Measurements from ENCODE around the gene TIMM44.
A peak's percentile ranks its signal among the peaks of the same experiment; 100 is the strongest.

TIMM44 gene

DNA sequence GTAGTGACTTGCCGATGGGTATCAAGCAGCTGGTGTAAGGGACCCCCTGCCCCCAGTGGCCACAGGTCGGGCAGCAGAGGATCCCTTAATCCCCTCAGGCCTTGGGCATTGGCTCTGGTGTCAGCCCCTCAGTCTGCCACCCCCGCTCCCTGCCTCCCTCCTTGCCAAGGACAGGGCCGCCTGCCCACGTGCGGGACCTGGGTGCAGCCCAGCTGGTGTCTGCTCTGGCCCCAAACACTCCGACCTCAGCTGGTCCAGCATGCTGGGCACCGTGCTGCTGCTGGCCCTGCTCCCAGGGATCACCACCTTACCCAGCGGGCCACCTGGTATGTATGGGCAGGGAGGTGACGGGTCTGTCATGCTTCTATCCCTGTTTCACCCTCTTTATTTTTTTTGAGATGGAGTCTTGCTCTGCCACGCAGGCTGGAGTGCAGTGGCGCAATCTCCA lies 28.8 kb downstream of the TIMM44 start, which contains the start of gene TGFBR3L:
Gene TGFBR3L (plus strand): TSS at position 233 of the 448 bp plus-strand sequence.
- no peak for DNase-seq (ENCODE audit: low read depth in 2 of 2)

DNA sequence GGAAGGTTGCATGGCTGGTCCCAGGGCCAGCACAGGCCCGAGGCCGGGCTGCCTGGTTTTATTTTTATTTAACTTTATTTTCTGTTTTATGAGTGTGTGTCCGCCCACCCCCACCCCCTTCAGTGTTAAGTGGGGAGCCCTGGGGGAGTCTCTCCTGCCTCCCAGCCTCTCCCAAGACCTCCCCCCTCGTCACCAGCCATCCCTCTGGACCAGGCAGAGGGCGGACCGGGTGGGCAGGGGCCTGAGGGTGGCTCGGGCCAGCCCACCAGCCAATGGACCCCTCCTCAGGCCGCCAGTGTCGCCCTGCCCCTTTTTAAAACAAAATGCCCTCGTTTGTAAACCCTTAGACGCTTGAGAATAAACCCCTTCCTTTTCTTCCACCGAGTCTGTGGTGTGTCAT lies 29.4 kb downstream of the TIMM44 start:
- no peak for DNase-seq (ENCODE audit: low read depth in 2 of 2)

DNA sequence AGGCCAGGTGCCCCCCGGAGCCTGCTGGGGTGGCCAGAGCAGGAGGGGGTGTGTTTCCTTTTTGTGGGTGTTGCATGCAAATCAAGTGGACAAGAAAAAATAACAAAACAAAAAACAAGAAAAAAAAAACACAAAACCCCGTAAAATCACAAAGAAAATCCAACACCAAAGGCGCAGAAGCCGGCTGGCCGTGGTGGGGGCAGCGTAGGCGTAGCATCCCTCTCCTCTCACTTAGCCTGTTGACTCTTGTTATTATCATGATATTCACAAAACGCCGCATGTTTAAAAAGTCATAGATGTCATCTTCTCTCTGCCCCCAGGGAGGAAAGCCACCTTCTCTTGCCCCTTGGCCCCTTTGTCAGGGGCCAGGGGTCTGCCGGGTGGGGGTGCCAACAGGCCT lies 29.8 kb downstream of the TIMM44 start:
- DNase-seq (ENCODE audit: low read depth in 2 of 2): no peak

DNA sequence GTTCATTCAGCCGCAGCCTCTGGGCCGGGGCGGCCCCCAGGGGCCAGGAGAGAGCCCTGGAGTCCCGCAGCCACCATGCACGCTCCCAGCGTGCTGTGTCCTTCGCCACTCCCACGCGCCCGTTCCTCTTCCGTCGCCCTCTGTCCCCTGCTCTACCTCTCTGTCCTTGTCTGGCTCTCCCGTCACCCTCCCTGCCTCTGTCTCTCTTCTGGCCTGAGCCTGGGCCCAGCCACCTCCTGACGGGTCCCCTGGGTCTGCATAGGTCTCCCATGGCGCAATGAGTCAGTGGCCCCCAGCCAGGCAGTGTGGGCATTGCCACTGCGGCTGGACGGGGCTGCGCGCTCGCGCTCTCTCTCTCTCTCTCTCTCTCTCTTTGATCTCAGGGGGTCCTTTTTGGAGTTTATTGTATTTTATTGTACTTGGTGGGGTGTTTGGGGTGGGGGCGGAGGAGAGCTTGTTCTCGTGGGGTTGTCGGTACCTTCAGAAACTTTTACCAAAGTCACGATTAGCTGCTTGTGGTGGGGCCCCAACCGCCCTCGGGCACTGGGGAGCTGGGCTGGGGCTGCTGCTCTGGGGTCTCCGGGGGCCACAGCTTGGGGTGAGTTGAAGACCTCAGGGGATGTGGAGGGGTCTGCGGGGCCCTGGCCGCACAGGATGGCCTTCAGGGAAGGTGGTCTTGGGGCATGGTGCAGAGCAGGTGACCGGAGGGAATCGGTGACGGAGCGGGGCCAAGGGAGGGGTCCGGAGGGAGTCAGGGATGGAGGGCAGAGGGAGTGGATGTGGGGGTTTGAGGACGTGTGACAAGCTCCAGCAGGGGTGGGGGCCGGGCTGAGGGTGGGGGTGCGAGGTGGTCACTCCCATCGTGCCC lies 30.5 kb downstream of the TIMM44 start:
- DNase-seq (ENCODE audit: low read depth in 2 of 2): no peak

DNA sequence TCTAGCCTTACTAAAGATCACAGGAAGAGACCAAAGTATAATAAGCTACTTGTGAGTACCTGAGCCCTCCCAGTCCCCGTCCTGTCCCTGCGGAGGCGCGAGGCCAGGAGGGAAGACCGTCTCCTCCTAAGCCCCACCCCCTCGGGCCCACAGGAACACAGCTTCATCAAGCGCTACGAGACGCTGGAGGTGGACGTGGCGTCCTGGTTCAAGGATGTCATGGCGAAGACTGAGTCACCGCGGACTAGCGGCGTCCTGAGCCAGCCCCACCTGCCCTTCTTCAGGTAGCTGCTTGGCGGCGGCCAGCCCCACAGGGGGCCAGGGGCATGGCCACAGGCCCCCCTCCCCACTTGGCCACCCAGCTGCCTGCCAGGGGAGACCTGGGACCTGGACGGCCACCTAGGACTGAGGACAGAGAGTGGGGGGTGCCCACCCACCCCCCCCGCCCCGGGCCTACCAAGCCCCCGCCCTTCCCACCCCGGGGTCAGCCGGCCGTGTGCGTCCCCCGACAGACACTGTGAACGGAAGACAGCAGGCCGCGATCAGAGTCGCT lies 31.2 kb downstream of the TIMM44 start:
- DNase-seq (ENCODE audit: low read depth in 2 of 2): no peak

DNA sequence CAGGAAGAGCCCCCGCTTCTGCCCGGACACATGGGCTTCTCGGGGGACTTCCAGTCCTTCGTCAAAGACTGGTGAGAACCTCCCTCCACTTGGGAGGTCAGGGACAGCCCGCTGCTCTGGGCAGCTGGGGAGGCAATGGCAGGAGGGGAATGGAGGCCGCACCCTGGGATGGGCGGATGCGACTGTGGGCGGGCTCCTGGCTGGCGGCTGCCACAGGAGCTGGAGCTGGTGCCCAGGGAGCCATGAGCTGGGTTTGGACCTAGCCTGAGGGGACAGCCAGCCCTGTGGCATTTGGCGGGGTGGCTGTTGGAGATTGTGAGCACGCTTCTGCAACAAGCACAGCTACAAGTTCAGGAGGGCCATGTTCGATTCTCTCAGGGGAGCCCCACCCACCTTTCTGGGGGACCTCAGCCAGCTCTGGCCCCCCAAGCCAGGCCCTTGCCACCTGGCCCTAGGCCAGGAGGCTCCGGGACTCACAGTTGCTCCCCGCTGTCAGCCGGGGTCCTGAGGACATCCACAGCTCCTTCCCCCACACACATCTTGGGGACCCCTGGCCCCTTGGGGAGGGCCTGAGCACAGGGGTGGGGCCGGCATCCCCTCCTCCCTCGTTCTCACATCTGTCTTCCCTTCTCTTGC lies 31.8 kb downstream of the TIMM44 start:
- no peak for DNase-seq (ENCODE audit: low read depth in 2 of 2)

DNA sequence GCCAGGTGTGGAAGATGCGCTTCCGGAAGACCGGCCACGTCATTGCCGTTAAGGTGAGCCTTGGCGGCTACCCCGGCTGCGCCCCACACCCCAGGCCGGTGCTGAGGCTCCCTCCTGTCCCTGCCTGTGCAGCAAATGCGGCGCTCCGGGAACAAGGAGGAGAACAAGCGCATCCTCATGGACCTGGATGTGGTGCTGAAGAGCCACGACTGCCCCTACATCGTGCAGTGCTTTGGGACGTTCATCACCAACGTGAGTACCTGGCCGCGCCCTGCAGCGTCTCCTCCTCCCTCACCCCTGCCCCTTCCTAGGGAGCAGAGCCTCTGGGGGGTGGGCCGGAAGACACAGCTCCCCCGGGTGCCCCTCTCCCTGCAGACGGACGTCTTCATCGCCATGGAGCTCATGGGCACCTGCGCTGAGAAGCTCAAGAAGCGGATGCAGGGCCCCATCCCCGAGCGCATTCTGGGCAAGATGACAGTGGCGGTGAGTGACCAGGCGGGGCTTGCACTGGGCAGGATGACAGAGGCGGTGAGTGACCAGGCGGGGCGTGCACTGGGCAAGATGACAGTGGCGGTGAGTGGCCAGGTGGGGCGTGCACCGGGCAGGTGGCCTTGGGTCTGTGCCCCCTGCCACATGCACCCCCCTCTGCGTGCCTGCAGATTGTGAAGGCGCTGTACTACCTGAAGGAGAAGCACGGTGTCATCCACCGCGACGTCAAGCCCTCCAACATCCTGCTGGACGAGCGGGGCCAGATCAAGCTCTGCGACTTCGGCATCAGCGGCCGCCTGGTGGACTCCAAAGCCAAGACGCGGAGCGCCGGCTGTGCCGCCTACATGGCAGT lies 32.9 kb downstream of the TIMM44 start:
- no peak for DNase-seq (ENCODE audit: low read depth in 2 of 2)

DNA sequence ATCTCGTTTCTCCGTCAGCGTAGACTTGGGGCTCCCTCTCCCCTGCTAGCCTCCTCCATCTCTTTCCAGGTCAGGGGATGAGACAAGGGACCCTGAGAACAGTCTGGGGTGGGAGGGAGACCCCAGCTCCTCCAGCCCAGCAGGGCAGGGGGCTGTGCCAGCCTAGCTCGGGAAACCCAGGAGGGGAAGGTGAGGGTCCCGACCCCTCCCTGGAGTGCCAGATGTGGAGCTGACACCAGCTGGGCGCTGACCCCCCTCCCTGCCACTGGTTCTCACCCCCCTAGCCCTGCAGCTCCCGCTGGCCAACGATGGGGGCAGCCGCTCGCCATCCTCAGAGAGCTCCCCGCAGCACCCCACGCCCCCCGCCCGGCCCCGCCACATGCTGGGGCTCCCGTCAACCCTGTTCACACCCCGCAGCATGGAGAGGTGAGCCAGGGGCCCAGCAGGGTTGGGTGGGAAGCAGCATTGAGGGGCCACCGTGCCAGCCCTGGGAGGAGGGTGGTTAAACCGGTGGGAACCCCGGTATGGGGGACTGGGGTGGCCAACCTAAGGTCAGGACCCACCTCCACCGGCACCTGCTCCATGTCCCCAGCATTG lies 33.9 kb downstream of the TIMM44 start:
- DNase-seq (ENCODE audit: low read depth in 2 of 2): no peak

DNA sequence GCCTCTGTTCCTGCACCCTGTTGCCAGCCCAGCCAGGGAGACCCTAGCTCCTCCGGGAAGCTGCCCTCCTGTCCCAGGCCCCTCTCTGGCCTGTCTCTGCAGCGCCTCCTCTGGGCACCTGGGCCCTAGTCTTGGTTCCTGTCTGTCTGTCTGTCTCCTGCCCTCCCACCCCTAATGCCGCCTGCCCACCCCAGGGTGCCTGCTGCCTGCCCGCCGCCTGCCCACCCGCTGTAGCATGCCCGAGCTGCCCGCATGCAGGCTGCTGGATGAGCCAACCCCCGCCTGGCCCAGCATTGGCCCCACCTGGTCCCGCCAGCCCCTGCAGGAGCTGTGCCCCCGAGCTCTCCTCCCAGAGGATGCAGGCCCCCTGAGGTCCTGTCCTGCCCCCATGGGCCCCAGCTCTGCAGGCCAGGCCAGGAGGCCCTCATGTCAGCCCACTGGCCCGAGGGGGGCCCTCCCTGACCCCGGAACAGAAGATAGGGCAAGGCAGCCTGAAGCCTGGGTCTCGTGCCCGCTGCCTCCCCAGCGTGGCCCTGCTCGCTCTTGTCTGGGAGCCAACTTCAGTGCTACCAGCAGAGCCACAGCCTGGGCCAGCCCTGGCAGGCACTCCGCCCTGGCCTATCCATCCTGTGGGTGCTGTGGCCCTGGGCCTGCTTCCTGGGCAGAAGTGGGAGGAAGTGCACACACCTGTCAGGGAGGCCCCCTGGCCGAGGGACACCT lies 34.6 kb downstream of the TIMM44 start:
- no peak for DNase-seq (ENCODE audit: low read depth in 2 of 2)

DNA sequence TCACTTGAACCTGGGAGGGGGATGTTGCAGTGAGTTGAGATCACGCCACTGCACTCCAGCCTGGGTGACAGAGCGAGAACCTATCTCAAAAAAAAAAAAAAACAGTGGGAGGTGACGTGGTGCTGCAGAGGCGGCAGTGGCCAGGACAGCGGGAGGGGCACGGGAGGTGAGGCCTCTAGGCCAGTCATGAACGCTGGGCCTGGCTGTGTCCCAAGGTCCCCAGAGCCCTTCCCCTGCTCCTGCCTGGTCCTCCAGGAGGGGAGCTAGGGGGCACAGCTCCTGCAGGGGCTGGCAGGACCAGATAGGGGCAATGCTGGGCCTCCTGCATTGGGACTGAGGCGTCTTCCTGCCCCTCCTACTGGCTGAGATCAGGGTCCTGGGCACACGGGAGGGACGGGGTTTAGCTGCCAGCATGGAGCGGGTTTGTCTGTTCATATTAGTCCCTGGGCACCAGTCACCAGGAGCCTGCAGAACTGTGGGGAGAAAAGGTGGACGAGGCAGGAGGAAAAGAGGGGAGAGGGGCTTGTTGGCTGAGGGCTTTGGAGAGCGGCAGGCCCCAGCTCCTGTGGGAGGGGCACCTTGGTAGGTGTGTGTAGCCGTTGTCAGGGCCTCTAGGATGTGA lies 35.3 kb downstream of the TIMM44 start:
- no peak for DNase-seq (ENCODE audit: low read depth in 2 of 2)

DNA sequence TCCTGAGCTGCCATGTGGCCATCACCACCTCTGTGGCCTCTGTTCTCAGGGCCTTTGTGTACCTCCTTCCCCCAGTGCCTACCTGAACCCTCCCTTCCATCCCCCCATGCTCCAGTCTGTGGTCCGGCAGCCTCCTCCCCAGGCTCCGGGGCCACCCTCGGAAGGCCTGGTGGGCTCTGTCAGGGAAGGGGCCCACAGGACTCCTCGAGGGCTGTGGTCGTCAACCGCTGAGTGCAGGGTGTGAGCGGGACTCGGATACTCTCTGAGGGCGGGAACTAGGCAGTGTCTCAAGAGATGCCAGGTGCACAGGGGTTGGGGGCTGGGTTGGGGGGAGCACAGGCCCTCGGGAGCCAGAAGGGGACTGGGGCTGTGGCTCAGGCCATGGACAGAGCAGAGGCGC lies 35.9 kb downstream of the TIMM44 start:
- DNase-seq (ENCODE audit: low read depth in 2 of 2): no peak

DNA sequence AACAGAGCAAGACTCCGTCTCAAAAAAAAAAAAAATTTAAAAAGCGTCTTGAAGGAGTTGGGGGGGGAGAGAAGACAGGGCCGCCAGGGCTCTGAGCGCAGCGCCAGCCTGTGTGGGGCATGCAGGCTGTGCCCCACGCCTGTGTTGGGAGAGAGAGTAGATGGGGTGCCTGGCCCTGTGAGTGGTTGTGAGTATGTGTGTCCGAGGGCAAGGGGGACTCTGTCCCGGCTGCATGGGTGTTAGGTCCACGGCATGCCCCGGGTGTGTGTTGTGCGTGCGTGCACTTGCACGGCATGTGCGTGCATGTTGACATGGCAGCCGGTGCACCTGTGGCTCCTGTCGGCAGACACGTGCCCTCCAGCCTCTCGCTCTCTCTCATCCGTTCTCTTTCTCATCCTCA lies 36.3 kb downstream of the TIMM44 start:
- no peak for DNase-seq (ENCODE audit: low read depth in 2 of 2)

DNA sequence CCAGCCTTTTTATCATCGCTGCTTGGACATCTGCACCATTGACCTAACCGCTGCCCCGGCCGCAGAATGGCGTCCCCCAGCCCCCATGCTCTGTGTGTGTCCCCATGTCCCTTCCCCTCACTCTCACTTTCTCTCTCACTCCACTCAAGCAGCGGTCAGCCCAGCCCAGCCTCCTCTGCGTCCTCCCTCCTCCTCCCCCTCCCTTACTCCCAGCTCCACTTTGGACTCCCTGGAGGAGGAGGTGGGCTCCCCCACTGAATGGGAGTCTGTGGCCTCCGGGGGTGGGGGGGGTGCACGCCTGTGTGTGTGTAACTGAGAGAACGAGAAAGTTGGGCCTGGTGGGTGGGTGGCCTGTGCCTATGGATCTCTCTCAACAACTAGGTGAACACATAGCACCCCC lies 37.6 kb downstream of the TIMM44 start:
- DNase-seq (ENCODE audit: low read depth in 2 of 2): no peak

DNA sequence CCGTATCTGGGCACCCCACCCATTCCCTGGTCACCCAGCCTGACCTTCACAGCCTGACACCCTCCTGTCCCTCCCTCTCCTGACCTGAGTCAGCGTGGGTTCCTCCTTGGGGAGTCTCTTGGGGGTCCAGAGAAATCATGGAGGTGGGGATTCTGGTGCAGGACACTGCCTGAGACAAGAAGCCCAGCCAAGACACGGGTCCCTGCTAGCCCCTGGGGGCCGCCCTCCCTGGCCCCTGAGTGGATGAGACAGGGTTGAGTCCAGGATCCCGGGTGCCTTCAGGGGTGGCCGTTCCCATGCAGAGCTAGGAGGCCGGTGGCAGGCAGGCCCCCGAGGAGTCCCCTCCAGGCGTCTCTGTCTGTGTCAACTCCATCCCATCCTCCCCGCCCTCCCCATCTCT lies 38.2 kb downstream of the TIMM44 start:
- DNase-seq (ENCODE audit: low read depth in 2 of 2): no peak

DNA sequence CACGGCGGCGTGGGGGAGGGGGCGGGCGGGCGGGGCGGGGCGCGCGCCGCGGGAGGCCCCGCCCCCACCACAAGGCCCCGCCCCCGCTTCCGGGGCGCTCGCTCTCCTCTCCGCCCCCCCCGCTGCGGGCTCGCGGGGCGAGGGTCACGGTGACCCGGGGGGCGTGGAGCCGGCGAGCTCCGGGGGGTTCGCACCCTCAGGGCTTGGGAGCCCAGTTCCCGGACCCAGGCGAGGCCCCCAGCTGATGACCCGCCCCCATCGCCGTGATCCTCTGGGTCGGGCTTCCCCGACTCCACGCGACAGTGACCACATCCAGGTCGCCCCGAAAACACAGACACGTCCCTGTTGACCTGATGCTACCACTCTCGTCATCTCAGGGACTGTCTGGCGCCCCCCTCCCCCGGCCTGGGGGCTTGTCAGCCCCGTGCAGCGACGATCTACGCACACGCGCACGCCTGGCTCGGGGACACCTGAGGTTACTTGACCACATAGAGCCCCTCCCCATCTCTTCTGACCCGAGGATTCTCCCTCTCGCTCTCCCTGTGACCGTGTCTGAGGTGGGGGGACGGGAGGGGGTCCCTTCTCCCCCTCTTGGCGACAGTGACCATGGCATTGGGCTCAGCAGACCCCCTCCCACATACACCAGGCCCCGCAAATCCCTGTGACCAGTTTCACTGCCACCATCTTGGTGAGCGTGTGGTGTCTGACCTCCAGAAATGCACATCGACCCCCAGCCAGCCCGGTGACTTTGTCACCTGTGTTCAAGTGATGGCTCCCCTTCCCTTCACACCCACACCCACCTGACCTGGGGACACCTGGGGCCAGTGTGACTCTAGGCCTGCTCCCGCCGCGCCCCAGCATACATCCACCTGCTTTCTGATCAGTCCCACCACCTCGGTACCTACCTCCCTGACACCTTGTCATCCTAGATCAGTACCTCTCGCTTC lies 39.1 kb downstream of the TIMM44 start:
- DNase-seq (ENCODE audit: low read depth in 2 of 2): no peak

DNA sequence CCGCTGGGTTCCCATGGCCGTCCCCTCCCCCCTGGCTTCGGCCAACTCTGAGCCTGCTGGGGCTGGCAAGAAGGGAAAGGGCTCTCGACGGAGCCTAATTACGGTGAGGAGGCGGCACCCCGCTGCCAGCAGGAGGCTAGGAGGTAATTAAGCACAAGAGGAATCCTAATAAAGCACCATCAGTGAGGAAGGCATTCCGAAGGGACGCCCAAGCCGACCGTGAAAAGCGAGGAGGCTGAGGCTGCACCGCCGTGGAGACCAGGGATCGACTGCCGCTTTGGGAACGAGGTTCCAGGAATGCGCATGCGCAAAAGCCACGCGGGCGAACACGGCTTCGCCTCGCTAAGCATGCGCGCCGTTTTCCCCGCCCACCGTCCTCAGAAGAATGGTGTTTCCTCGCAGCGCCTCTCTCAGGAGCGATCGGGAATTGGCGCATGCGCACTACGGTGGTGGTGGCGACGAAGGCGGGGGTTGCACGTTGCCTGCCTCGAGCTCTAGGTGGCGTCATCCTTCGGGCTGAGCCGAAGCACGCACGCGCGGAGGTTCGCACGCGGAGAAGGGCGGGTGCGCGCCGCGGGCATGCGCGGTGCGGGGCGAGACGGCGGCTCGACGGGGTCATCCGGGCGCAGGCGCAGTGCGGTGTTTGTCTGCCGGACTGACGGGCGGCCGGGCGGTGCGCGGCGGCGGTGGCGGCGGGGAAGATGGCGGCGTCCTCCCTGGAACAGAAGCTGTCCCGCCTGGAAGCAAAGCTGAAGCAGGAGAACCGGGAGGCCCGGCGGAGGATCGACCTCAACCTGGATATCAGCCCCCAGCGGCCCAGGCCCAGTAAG lies 40.0 kb downstream of the TIMM44 start, which contains the start of gene MAP2K7:
Gene MAP2K7 (plus strand): TSS at position 634 of the 830 bp plus-strand sequence. CDS start 68 bp downstream, at position 702.
- peak; percentile 100 for DNase-seq (ENCODE audit: low read depth in 2 of 2)

DNA sequence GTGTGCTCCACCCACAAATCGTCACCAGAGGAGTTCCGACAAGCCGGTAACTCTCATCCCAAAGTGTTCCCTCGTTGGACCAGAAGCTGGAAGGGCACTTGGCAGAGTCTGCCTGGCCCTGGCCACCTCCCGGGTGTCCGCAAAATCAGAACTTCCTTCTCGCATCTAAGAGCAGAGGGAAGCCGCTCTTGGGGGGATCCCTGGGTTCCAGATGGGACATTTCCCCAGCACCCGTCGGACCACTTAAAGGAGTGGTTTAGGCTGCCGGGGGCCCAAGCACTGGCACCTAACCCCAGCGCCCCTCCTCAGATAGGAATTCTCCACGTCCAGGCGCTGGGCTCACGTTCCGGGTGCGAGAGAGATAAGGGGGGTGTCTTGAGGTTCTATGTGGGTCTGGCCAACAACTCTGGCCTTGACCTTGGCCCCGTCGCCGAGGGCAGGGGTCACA lies 40.6 kb downstream of the TIMM44 start:
- no peak for DNase-seq (ENCODE audit: low read depth in 2 of 2)

DNA sequence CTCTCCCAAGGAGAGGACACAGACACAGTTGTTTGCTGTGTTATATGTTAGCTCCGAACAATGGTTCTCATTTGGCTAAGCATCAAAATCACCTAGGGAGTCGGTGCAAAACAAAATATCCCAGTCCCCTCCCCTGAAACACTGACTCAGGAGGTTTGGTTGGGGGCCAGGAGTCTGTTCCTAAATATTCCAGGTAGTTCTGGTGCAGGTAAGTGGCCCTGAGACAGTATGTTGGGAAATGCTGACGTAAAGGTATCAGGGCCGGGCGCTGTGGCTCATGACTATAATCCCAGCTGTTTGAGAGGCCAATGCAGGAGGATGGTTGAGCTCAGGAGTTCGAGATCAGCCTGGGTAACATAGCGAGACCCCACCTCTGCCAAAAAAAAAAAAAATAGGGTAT lies 42.1 kb downstream of the TIMM44 start:
- DNase-seq (ENCODE audit: low read depth in 2 of 2): no peak
